ENCODE results near the gene PNPT1. TPM values are rescaled to one million over a fixed set of nuclear protein-coding genes. Genes with fewer than 3 reads are reported as not detected.
A peak's percentile ranks its signal among the peaks of the same experiment; 100 is the strongest.

PNPT1 gene
- total and polyA plus RNA-seq, 12 donors = 10.1 to 29.1 (median 24.0) TPM

DNA sequence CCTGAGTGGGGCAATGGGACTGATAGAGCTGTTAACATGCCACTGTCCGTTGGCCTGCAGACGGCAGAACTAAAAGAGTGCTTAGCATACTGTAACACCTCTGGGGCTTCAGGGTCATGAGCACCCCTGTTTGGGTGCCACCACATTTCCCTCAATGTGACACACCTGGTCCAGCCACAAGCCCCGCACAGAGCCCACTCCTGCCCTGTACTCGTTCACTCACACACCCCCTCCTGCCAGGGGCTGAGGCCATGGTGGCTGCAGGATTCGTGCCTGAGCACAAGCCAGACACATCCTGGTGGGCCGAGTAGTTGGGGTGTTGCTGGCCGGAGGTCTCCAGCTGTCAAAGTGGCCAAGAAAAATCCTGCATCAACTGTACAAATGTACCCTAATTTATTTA is 71.8 kb downstream of the PNPT1 start:
- Histone ChIP-seq H3K36me3 (peaks cover 0 to 39% (median 0%) of the 10 kb centered on the region in 9 donors), H3K9me3 (no peaks in the 10 kb centered on the region), H3K27me3 (no peaks in the 10 kb centered on the region), H3K4me1 (peaks cover 7 to 50% (median 23%) of the 10 kb centered on the region in 9 donors), H3K27ac (no peak overlapping the region), H3K4me3 (no peak overlapping the region)
- intact Hi-C loops (cut with DNase I) = no loop called here
- 92 to 94% methylated on average over 7 of the region's 7 CpGs for WGBS, 2 donors
- ATAC-seq (no peak), DNase-seq (no peak)
- no peak for TF ChIP-seq CTCF (IDR thresholded peaks at IDR 0.05)

DNA sequence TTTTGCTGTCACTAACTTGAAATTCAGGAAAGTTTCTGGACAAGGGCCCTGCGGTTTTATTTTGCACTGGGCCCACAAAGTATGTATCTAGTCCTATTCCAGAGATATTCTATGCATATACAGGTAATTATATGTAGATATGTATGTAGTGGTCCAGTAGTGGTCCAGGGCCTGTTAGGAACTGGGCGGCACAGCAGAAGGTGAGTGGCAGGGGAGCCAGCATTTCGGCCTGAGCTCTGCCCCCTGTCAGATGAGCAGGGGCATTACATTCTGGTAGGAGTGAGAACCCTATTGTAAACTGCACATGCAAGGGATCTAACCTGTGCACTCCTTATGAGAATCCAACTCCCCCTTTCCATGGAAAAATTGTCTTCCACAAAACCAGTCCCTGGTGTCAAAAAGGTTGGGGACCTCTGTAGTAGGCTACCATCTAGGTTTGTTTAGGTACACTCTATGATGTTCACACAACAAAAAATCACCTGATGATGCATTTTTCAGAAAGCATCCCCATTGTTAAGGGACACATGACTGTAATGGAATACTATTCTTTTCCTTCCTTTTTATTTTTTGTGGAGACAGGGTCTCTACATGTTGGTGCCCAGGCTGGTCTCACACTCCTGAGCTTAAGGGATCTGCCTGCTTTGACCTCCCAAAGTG is 73.4 kb downstream of the PNPT1 start:
- Histone ChIP-seq H3K4me1 (peaks cover 13 to 62% (median 29%) of the 10 kb centered on the region in 9 donors), H3K27ac (no peak overlapping the region), H3K9me3 (no peaks in the 10 kb centered on the region), H3K36me3 (peaks cover 0 to 32% (median 0%) of the 10 kb centered on the region in 9 donors), H3K4me3 (no peak overlapping the region), H3K27me3 (no peaks in the 10 kb centered on the region)
- ATAC-seq (no peak), DNase-seq (no peak)
- intact Hi-C loops (cut with DNase I) = no loop called here
- 72 to 76% methylated on average over 3 of the region's 3 CpGs for WGBS, 2 donors
- peak in 5 of 9 donors; percentile 15 to 41 (median 24) for TF ChIP-seq CTCF (IDR thresholded peaks at IDR 0.05)

- WGBS, 2 donors = 0 to 1% methylated on average over 32 of the region's 32 CpGs
These were observed 75.2 kb downstream of the PNPT1 start for GRCh38 chr2:55618275-55619055.

More at GRCh38 chr2:55618275-55619055, 75.2 kb downstream of the PNPT1 start:
- ATAC-seq = peak; percentile 14 to 48 (median 33)
- Histone ChIP-seq H3K36me3 (peaks cover 0 to 44% (median 11%) of the 10 kb centered on the region in 9 donors), H3K9me3 (no peaks in the 10 kb centered on the region), H3K4me3 (peak overlapping the region; percentile 64 to 99 (median 86)), H3K4me1 (peaks cover 13 to 72% (median 42%) of the 10 kb centered on the region in 9 donors), H3K27me3 (no peaks in the 10 kb centered on the region), H3K27ac (peak overlapping the region; percentile 66 to 100 (median 96))
- peak; percentile 30 to 56 for DNase-seq
- TF ChIP-seq CTCF (IDR thresholded peaks at IDR 0.05) = no peak
- intact Hi-C loops (cut with DNase I) = loop anchor here in 5 of 10 donors (5.0 to 10.0 kb wide), 6 partner anchors 94 to 384 kb away; partner anchors contain the start of genes CCDC88A (in 2 of the 5), CFAP36 (in 2 of the 5), CLHC1 (in 1 of the 5) and RPS27A (in 1 of the 5)

Measured in heart right ventricle (tissue), 16 donors.